GM18868 (cell line): ENCODE results near the gene SYT12.

ENCODE experiments used
- ATAC-seq: cut with Tn5 transposase; IDR thresholded peaks from one replicate; pipeline ENCODE4 v1.9.1; 2021; ENCODE audit warnings: mild to moderate bottlenecking, moderate library complexity; ENCODE audit not compliant: unreplicated experiment

The SYT12 gene

DNA sequence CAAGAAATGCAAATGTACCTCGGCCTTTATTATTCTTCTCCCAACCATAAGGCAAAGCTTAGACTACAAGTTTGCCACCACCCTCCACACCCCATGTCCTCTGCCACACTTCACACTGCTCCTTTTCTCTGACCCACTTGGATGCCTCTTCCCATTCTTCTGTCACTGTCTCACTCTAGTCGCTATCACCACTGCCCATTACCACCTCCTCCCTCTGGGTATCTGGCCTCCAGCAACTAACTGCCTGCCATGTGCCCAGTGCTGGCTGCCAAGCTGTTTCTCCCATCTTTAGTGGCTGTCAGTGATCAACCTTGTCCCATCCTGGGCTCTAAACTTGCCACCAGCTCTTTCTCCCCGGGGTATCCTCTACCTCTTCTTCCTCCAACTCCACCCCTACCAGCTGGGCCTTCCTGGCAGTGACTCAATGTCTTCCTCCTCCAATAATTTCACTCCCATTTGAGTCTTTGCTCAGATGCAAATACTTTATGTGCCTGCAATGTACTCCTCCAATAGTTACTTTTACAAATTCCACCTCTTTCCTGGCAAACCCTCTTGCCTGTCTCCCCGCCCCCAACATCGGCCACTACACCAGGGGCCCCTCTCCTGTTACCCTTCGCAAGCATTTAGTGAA, 76.0 kb downstream of the SYT12 start:
- ATAC-seq = no peak

DNA sequence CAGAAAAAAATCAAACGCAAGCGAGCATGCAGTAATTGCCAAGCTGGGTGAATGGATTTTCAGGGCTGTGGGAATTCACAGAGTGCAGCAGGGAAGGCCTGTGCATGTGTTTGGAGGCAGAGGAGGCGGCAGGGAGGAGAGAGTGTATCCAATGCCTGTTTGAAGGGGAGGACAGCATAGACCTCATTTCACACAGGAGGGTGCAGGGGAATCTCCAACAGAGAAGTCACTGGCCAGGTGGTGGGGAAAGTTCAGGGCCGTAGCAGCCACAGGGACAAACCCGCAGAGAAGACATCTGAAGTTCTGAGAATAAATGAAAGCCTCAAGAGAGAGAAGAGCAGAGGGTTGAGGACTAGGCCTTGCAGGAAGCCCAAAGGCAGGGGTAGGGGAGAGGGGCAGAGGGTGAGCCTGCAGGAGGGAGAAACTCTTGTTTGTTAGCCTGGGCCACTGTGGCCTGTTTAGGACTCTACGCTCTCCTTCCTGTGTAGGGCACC, 76.9 kb downstream of the SYT12 start:
- ATAC-seq = peak; percentile 40
